ENCODE results near the gene PMPCA. TPM values are rescaled to one million over a fixed set of nuclear protein-coding genes. Genes with fewer than 3 reads are reported as not detected.

PMPCA gene
- total RNA-seq, 4 donors from 2014 or later: 22.8 to 43.9 (median 35.0) TPM

DNA sequence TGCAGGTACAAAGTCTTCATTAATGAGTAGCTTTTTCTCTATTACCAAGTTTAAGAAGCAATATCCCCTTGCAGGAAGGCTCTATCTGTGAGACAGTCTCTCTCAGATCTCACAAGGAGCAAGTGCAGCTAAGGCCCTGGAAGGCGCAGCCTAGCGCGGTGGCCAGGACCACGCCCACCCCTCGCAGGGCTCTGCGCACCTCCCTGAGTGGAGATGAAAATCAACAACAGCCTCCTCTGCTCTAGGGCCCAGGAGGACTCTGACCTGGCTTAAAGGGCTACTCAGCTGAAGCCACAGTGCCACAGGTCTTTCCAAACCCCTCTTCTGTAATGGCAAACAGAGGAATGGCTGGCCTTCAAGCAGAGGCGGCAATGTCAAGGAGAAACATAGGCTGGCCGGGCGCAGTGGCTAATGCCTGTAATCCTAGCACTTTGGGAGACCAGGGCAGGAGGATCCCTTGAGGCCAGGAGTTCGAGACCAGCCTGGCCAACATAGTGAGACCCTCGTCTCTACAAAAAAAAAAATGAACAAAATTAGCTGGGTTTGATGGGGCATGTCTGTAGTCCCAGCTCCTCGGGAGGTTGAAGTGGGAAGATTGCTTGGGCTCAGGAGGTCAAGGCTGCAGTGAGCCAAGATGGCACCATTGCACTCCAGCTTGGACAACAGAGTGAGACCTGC is 60.5 kb downstream of the PMPCA start:
- Histone ChIP-seq H3K27me3 (no peaks in the 10 kb centered on the region), H3K36me3 (peaks cover 83 to 100% (median 100%) of the 10 kb centered on the region in 4 donors), H3K9me3 (no peaks in the 10 kb centered on the region), H3K27ac (replicated peaks in 1 of 4) (no peak overlapping the region), H3K4me1 (peaks cover 0 to 6% (median 0%) of the 10 kb centered on the region in 4 donors), H3K4me3 (no peak overlapping the region)
- intact Hi-C loops (cut with DNase I): no loop called here
- DNase-seq (ENCODE audit: extremely low spot score): no peak
- WGBS: 93% methylated on average over 12 of the region's 12 CpGs
- TF ChIP-seq, protein P1, sequence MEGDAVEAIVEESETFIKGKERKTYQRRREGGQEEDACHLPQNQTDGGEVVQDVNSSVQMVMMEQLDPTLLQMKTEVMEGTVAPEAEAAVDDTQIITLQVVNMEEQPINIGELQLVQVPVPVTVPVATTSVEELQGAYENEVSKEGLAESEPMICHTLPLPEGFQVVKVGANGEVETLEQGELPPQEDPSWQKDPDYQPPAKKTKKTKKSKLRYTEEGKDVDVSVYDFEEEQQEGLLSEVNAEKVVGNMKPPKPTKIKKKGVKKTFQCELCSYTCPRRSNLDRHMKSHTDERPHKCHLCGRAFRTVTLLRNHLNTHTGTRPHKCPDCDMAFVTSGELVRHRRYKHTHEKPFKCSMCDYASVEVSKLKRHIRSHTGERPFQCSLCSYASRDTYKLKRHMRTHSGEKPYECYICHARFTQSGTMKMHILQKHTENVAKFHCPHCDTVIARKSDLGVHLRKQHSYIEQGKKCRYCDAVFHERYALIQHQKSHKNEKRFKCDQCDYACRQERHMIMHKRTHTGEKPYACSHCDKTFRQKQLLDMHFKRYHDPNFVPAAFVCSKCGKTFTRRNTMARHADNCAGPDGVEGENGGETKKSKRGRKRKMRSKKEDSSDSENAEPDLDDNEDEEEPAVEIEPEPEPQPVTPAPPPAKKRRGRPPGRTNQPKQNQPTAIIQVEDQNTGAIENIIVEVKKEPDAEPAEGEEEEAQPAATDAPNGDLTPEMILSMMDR (IDR thresholded peaks at IDR 0.05): no peak
- TF ChIP-seq EP300 (IDR thresholded peaks at IDR 0.05) (no peak), POLR2AphosphoS5 (IDR thresholded peaks at IDR 0.05) (no peak), POLR2A (IDR thresholded peaks at IDR 0.05; ENCODE audit: low read depth) (no peak)

DNA sequence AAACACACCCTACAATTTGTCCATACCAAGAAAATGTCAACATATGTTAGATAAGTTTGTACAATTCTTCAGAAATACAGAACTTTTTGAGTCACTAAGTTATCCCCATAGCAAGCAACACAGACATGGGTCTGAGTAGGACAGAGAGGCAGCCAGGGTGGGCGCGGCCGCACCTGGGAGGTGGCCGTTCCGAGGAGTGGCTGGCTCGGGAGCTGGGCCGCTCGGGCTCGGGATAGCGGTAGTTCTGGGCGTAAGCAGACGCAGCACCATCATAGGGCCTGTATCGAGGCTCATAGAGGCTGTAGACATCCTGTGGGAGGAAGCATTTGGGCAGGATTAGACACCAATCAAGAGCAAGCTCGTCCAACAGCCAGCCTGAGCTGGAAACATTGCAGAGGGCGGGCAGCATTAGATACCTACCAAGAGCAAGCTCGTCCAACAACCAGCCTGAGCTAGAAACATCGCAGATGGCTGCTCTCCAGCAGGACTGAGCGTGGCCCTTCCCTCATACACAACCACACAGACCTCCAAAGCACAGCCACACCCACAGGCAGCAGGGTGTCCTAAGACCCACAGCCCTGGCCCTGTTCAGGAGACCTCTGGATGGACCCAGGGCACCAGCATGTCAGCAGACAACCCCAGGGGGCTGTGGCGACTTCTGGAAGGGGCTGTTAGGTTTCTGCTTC is 61.5 kb downstream of the PMPCA start:
- Histone ChIP-seq H3K9me3 (no peaks in the 10 kb centered on the region), H3K4me3 (no peak overlapping the region), H3K27ac (replicated peaks in 1 of 4) (no peak overlapping the region), H3K27me3 (no peaks in the 10 kb centered on the region), H3K4me1 (peaks cover 0 to 6% (median 0%) of the 10 kb centered on the region in 4 donors), H3K36me3 (peaks cover 81 to 100% (median 100%) of the 10 kb centered on the region in 4 donors)
- no peak for DNase-seq (ENCODE audit: extremely low spot score)
- TF ChIP-seq, protein P1 (IDR thresholded peaks at IDR 0.05): no peak
- TF ChIP-seq POLR2A (IDR thresholded peaks at IDR 0.05; ENCODE audit: low read depth) (no peak), POLR2AphosphoS5 (IDR thresholded peaks at IDR 0.05) (no peak), EP300 (IDR thresholded peaks at IDR 0.05) (no peak)
- intact Hi-C loops (cut with DNase I): no loop called here
- 95% methylated on average over 18 of the region's 19 CpGs for WGBS

DNA sequence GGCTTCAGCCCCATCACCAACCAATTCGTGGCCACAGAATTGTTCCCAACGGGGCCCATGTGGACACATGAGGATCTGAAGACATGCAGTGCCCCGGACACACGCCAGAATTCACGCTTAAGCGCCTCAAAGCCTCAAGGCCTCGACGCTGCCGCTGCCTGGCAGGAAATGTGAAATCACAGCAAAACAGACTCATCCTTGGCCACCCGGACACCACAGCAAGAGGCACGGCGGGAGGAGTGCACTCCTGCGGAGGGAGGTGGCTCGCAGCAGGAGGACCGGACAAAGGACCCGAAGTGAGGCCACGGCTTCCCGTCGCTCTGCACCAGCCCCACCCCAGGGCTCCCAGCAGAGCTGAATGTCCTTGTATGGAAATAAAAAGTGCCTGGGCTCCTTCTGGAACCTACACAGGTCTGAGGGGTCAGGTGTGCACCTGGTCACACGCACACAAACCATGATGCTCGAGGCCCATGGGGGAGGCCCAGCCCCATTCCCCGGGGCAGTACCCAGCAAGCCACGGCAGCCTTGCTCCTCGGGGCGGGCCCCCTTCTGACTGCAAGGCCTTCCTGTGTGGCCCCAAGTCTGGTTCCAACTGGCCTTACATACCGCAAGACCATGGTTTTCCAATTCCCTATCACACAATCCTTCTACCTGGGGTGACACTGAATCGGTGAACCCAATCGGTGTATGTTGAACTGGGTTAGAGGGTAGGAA is 62.3 kb downstream of the PMPCA start:
- Histone ChIP-seq H3K9me3 (no peaks in the 10 kb centered on the region), H3K27me3 (no peaks in the 10 kb centered on the region), H3K4me1 (peaks cover 0 to 6% (median 0%) of the 10 kb centered on the region in 4 donors), H3K27ac (replicated peaks in 1 of 4) (no peak overlapping the region), H3K4me3 (no peak overlapping the region), H3K36me3 (peaks cover 78 to 100% (median 99%) of the 10 kb centered on the region in 4 donors)
- intact Hi-C loops (cut with DNase I): no loop called here
- DNase-seq (ENCODE audit: extremely low spot score): no peak
- 87% methylated on average over 16 of the region's 28 CpGs for WGBS
- TF ChIP-seq EP300 (IDR thresholded peaks at IDR 0.05) (no peak), POLR2AphosphoS5 (IDR thresholded peaks at IDR 0.05) (no peak), POLR2A (IDR thresholded peaks at IDR 0.05; ENCODE audit: low read depth) (no peak)
- TF ChIP-seq, protein P1 (IDR thresholded peaks at IDR 0.05): no peak

DNA sequence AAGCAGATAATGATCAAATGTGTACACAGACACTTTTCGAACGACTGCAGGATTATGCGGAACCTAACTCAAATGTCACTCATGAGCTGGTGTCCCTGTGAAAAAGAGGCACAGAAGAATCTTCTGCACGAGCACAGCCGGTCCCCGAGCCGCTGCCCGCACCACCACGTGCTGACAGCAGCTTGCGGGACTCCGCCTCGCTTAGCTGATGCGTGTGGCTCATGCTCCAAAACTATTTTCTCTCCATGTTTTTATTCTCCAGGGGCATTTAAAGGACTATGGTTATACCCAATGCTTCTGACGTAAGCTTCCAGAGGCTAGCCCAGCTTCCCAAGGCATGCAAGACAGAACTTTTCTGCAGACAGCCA is 62.9 kb downstream of the PMPCA start:
- no peak overlapping the region for H3K27ac ChIP-seq (replicated peaks in 1 of 4)
- whole genome bisulfite sequencing: 91% methylated on average over 14 of the region's 14 CpGs
- H3K4me1 ChIP-seq: peaks cover 0 to 6% (median 0%) of the 10 kb centered on the region in 4 donors
- intact Hi-C loops (cut with DNase I): no loop called here
- DNase-seq (ENCODE audit: extremely low spot score): no peak
- H3K36me3 ChIP-seq: peaks cover 73 to 100% (median 95%) of the 10 kb centered on the region in 4 donors
- no peaks in the 10 kb centered on the region for H3K9me3 ChIP-seq
- H3K4me3 ChIP-seq: no peak overlapping the region
- no peaks in the 10 kb centered on the region for H3K27me3 ChIP-seq
- TF ChIP-seq, protein P1 (IDR thresholded peaks at IDR 0.05): no peak
- TF ChIP-seq EP300 (IDR thresholded peaks at IDR 0.05) (no peak), POLR2AphosphoS5 (IDR thresholded peaks at IDR 0.05) (no peak)

Other genes starting within 250 kb of the PMPCA start
- gene LHX3, start 205.5 kb upstream of the PMPCA start, total RNA-seq: not detected
- gene QSOX2, start 164.8 kb upstream of the PMPCA start, total RNA-seq: 1 to 10 TPM; 5.4 to 7.6 (median 6.3) TPM
- not detected for gene CCDC187, start 106.6 kb upstream of the PMPCA start, total RNA-seq
- gene GPSM1, start 83.1 kb upstream of the PMPCA start, total RNA-seq: 10 to 100 TPM in 3 of 4 donors, 1 to 10 TPM in 1; 8.3 to 18.5 (median 16.3) TPM
- 10 to 100 TPM; 29.5 to 41.3 (median 35.8) TPM for gene DNLZ, start 46.9 kb upstream of the PMPCA start, total RNA-seq
- gene CARD9, start 37.0 kb upstream of the PMPCA start, total RNA-seq: 1 to 10 TPM; 1.2 to 4.2 (median 1.9) TPM
- 1 to 10 TPM; 3.3 to 8.4 (median 4.9) TPM for gene SNAPC4, start 10.5 kb upstream of the PMPCA start, total RNA-seq
- 10 to 100 TPM; 26.2 to 44.8 (median 37.6) TPM for gene ENTR1, start within 50 bp of the PMPCA start, total RNA-seq
- 10 to 100 TPM in 2 of 4 donors, 1 to 10 TPM in 2; 8.4 to 17.1 (median 12.5) TPM for gene INPP5E, start 29.2 kb downstream of the PMPCA start, total RNA-seq
- gene SEC16A, start 72.4 kb downstream of the PMPCA start, total RNA-seq: 10 to 100 TPM; 43.2 to 62.3 (median 51.3) TPM
- 10 to 100 TPM; 48.6 to 90.6 (median 58.8) TPM for gene NOTCH1, start 135.4 kb downstream of the PMPCA start, total RNA-seq

All from esophagus muscularis mucosa (tissue), 4 donors.